Neural progenitor cell (in vitro differentiated cells): ENCODE data around the gene LRRC1. TPM values are rescaled to one million over a fixed set of nuclear protein-coding genes. Genes with fewer than 3 reads are reported as not detected.
A peak's percentile ranks its signal among the peaks of the same experiment; 100 is the strongest.

ENCODE experiments used
- DNase-seq: peaks from one replicate; pipeline ENCODE4 v3.0.0-alpha.2; 2016; ENCODE audit warnings: low spot score
- H2AFZ ChIP-seq: fragments of 200-600 bp; sonication (generic); replicated peaks from 2 replicates; pipeline ENCODE4 v1.6.1; 2016; ENCODE audit warnings: antibody characterized with exemption
- H3F3A ChIP-seq: fragments of 200-600 bp; sonication (generic); 2 replicates; pipeline ENCODE4 v1.6.1; 2016; ENCODE audit warnings: antibody characterized with exemption, low read depth
- H3K27ac ChIP-seq: fragments of 200-600 bp; sonication (generic); 2 replicates; pipeline ENCODE4 v1.5.1; 2016; ENCODE audit warnings: mild to moderate bottlenecking
- H3K27me3 ChIP-seq: fragments of 200-600 bp; sonication (generic); 2 replicates; pipeline ENCODE4 v1.6.1; 2016; ENCODE audit warnings: mild to moderate bottlenecking, moderate library complexity
- H3K36me3 ChIP-seq: fragments of 200-600 bp; sonication (generic); 2 replicates; pipeline ENCODE4 v1.5.1; 2016
- H3K4me1 ChIP-seq: fragments of 200-600 bp; sonication (generic); 2 replicates; pipeline ENCODE4 v1.6.1; 2016; ENCODE audit warnings: mixed run types
- H3K4me2 ChIP-seq: fragments of 200-600 bp; sonication (generic); 2 replicates; pipeline ENCODE4 v1.6.1; 2016
- H3K4me3 ChIP-seq: fragments of 200-600 bp; sonication (generic); 2 replicates; pipeline ENCODE4 v1.5.1; 2016
- H3K79me2 ChIP-seq: fragments of 200-600 bp; sonication (generic); 2 replicates; pipeline ENCODE4 v1.6.1; 2016; ENCODE audit warnings: low read depth
- H3K9ac ChIP-seq: fragments of 200-600 bp; sonication (generic); 2 replicates; pipeline ENCODE4 v1.6.1; 2016
- H3K9me3 ChIP-seq: fragments of 200-600 bp; sonication (generic); 2 replicates; pipeline ENCODE4 v1.5.1; 2016; ENCODE audit warnings: low read depth
- H4K20me1 ChIP-seq: fragments of 200-600 bp; sonication (generic); 2 replicates; pipeline ENCODE4 v1.6.1; 2016; ENCODE audit warnings: low read depth
- H3K27ac Mint-ChIP-seq: 3 replicates; pipeline ENCODE4 v1.8.0; 2021; ENCODE audit warnings: mixed read lengths
- H3K27me3 Mint-ChIP-seq: 2 replicates; pipeline ENCODE4 v1.8.0; 2022; ENCODE audit warnings: low read depth, mild to moderate bottlenecking, inconsistent platforms, moderate library complexity, mixed read lengths; ENCODE audit not compliant: insufficient read depth
- H3K36me3 Mint-ChIP-seq: 3 replicates; pipeline ENCODE4 v1.8.0; 2021; ENCODE audit warnings: mixed read lengths
- H3K4me1 Mint-ChIP-seq: 3 replicates; pipeline ENCODE4 v1.8.0; 2021; ENCODE audit warnings: mixed read lengths
- H3K4me3 Mint-ChIP-seq: 3 replicates; pipeline ENCODE4 v1.8.0; 2021; ENCODE audit warnings: mild to moderate bottlenecking, moderate library complexity, mixed read lengths
- H3K9me3 Mint-ChIP-seq: 3 replicates; pipeline ENCODE4 v1.8.0; 2020; ENCODE audit warnings: mixed read lengths
- CTCF ChIP-seq: fragments of 200-600 bp; sonication (generic); IDR thresholded peaks from 2 replicates; pipeline ENCODE4 v1.5.1; 2017; ENCODE audit warnings: antibody characterized with exemption, mild to moderate bottlenecking
- EZH2 ChIP-seq: fragments of 200-600 bp; sonication (generic); IDR thresholded peaks from 2 replicates; pipeline ENCODE4 v1.6.1; 2017; ENCODE audit warnings: antibody characterized with exemption, mild to moderate bottlenecking, moderate library complexity
- EZH2phosphoT487 ChIP-seq: fragments of 200-600 bp; sonication (generic); IDR thresholded peaks from 2 replicates; pipeline ENCODE4 v1.6.1; 2017; ENCODE audit warnings: antibody characterized with exemption
- total RNA-seq: library from RNA; depleted of rRNA; stranded (reverse); fragments of >200 nt; gene quantifications from 2 replicates; pipeline ENCODE4 v1.2.3, GENCODE V29; 2015; ENCODE audit warnings: low replicate concordance

Gene LRRC1
- total RNA-seq, 1 donor from 2014 or later, result 14.0 TPM

DNA sequence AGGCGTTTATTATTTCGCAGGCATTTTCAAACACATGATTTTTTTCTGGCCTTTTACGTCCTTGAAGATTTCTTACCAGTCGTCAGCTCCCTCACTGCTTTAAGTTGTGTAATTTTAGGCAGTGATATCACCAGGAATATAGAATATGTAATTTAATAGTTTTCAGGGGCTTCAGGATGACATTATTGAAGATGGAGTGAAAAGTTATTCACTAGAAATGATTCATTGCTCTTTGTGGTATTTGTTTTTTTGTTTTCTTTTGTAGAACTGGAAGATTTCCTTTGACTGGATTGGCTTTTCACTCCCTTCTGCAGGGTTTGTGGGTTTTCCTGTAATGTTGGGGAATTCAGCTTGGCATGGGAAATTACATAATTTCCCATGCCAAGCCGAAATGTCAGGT, 2.0 kb downstream of the LRRC1 start:
- TF ChIP-seq EZH2, result no peak
- TF ChIP-seq CTCF, result no peak
- H3F3A ChIP-seq, result peaks cover 19% of the 10 kb centered on the region
- no peak overlapping the region for H3K9ac ChIP-seq
- Mint-ChIP-seq H3K27me3 (peaks cover 8% of the 10 kb centered on the region), H3K27ac (no peak overlapping the region), H3K4me3 (peak overlapping the region; percentile 96), H3K9me3 (no peaks in the 10 kb centered on the region), H3K4me1 (peaks cover 30% of the 10 kb centered on the region), H3K36me3 (no peaks in the 10 kb centered on the region)
- H3K27me3 ChIP-seq, result peaks cover 40% of the 10 kb centered on the region
- no peaks in the 10 kb centered on the region for H3K9me3 ChIP-seq
- H3K27ac ChIP-seq, result no peak overlapping the region
- peaks cover 11% of the 10 kb centered on the region for H3K4me1 ChIP-seq
- H3K4me3 ChIP-seq, result peak overlapping the region; percentile 70
- H4K20me1 ChIP-seq, result peaks cover 9% of the 10 kb centered on the region
- peaks cover 22% of the 10 kb centered on the region for H3K79me2 ChIP-seq
- H2AFZ ChIP-seq, result no peak overlapping the region
- DNase-seq, result no peak
- peak overlapping the region; percentile 92 for H3K4me2 ChIP-seq
- H3K36me3 ChIP-seq, result no peaks in the 10 kb centered on the region

GRCh38 chr6:53797304-53797703, 2.5 kb downstream of the LRRC1 start:
- Histone ChIP-seq H3K9me3 (no peaks in the 10 kb centered on the region), H3K4me1 (peaks cover 11% of the 10 kb centered on the region)

GRCh38 chr6:53799340-53799739, 4.5 kb downstream of the LRRC1 start:
- no peak overlapping the region for H3K9ac ChIP-seq
- peaks cover 27% of the 10 kb centered on the region for H3K79me2 ChIP-seq
- H3K27ac Mint-ChIP-seq, result no peak overlapping the region
- H3K4me1 Mint-ChIP-seq, result peaks cover 20% of the 10 kb centered on the region
- H3K36me3 ChIP-seq, result no peaks in the 10 kb centered on the region
- H3K27me3 ChIP-seq, result peaks cover 26% of the 10 kb centered on the region
- TF ChIP-seq CTCF, result no peak
- no peak for TF ChIP-seq EZH2phosphoT487
- no peak for TF ChIP-seq EZH2
- no peak overlapping the region for H3K4me3 Mint-ChIP-seq
- H3F3A ChIP-seq, result peaks cover 10% of the 10 kb centered on the region
- DNase-seq, result no peak
- H3K9me3 Mint-ChIP-seq, result no peaks in the 10 kb centered on the region
- H3K9me3 ChIP-seq, result no peaks in the 10 kb centered on the region
- peaks cover 2% of the 10 kb centered on the region for H3K36me3 Mint-ChIP-seq
- H4K20me1 ChIP-seq, result peaks cover 12% of the 10 kb centered on the region
- no peak overlapping the region for H3K4me2 ChIP-seq
- peaks cover 8% of the 10 kb centered on the region for H3K27me3 Mint-ChIP-seq
- H3K27ac ChIP-seq, result no peak overlapping the region
- H3K4me3 ChIP-seq, result no peak overlapping the region
- H3K4me1 ChIP-seq, result peaks cover 5% of the 10 kb centered on the region
- H2AFZ ChIP-seq, result no peak overlapping the region

More at GRCh38 chr6:53797304-53797703, 2.5 kb downstream of the LRRC1 start:
- DNase-seq, result no peak
- no peak overlapping the region for H3K27ac Mint-ChIP-seq
- no peak overlapping the region for H3K9ac ChIP-seq
- H3K27me3 Mint-ChIP-seq, result peaks cover 8% of the 10 kb centered on the region
- no peak overlapping the region for H3K27ac ChIP-seq
- H2AFZ ChIP-seq, result no peak overlapping the region
- H3K36me3 Mint-ChIP-seq, result no peaks in the 10 kb centered on the region
- no peak overlapping the region for H3K4me2 ChIP-seq
- no peaks in the 10 kb centered on the region for H3K9me3 Mint-ChIP-seq
- peaks cover 39% of the 10 kb centered on the region for H3K27me3 ChIP-seq
- TF ChIP-seq EZH2, result no peak
- no peak for TF ChIP-seq EZH2phosphoT487
- H3K4me1 Mint-ChIP-seq, result peaks cover 30% of the 10 kb centered on the region
- peak overlapping the region; percentile 96 for H3K4me3 Mint-ChIP-seq
- H3K4me3 ChIP-seq, result no peak overlapping the region
- peaks cover 23% of the 10 kb centered on the region for H3K79me2 ChIP-seq
- H3K36me3 ChIP-seq, result no peaks in the 10 kb centered on the region
- peaks cover 9% of the 10 kb centered on the region for H4K20me1 ChIP-seq
- H3F3A ChIP-seq, result peaks cover 19% of the 10 kb centered on the region

DNA sequence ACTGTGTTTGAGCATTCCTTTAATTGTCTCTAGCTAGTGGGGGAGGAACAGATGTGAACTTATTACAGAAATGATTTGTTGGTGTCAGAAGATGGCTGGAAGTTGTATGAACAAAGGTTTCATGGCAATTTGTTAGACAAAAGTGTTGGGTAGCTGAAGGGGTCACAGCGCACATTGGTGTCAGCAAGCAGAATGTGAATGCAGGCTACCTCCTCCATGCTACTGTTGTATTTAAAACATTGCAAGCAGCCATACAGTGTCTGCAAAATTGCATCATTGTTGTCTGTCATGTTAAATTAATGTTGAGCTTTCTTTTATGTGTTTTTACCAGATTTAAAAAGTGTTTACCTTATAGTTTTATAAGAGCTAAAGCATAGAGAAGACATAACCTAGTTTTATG, 6.2 kb downstream of the LRRC1 start:
- Mint-ChIP-seq H3K4me1 (peaks cover 31% of the 10 kb centered on the region), H3K9me3 (no peaks in the 10 kb centered on the region), H3K4me3 (no peak overlapping the region), H3K27me3 (peaks cover 7% of the 10 kb centered on the region), H3K27ac (no peak overlapping the region), H3K36me3 (peaks cover 2% of the 10 kb centered on the region)
- TF ChIP-seq EZH2 (no peak), EZH2phosphoT487 (no peak), CTCF (no peak)
- peaks cover 19% of the 10 kb centered on the region for H3K27me3 ChIP-seq
- no peak overlapping the region for H3K4me2 ChIP-seq
- H4K20me1 ChIP-seq, result peaks cover 21% of the 10 kb centered on the region
- H3K4me1 ChIP-seq, result peaks cover 19% of the 10 kb centered on the region
- no peak overlapping the region for H3K27ac ChIP-seq
- H3K79me2 ChIP-seq, result peaks cover 25% of the 10 kb centered on the region
- no peaks in the 10 kb centered on the region for H3K36me3 ChIP-seq
- no peak overlapping the region for H3K9ac ChIP-seq
- DNase-seq, result no peak
- no peaks in the 10 kb centered on the region for H3K9me3 ChIP-seq
- H3K4me3 ChIP-seq, result no peak overlapping the region
- no peak overlapping the region for H2AFZ ChIP-seq
- H3F3A ChIP-seq, result no peaks in the 10 kb centered on the region
